ENCODE data around the gene AGAP1.

The AGAP1 gene

DNA sequence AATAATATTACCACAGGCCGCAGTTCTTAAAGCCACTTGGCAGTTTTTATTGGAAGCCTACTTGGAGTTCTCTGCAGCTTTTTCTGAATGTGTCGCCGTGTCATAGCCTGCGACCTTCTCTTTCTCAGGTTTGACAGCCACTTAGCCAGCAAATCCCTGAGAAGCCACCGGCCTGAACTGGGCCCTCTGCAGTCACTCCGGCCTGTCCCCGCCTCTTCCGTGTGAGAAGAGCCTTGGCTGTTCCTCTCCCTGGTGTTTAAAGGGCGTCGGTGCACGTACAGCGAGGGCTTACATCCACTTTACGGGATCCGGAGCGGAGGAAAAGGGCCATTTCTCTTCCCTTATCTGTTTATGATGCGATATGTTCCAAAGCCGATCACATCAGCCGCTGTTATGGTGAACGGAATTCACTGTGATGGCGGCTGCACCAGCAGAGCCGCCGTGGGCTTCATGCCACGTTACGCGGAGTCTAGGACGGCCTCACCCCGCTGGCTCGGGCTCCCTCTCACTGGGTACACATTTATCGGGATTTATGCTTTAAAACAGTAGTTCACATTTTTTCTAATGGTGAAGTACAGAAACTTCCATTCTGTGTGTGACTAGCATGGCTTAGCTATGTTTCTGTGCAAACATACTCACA is 607.6 kb downstream of the AGAP1 start:
- no peak for ATAC-seq (replicated peaks; ENCODE audit: extremely low read depth, poor library complexity, severe bottlenecking)

DNA sequence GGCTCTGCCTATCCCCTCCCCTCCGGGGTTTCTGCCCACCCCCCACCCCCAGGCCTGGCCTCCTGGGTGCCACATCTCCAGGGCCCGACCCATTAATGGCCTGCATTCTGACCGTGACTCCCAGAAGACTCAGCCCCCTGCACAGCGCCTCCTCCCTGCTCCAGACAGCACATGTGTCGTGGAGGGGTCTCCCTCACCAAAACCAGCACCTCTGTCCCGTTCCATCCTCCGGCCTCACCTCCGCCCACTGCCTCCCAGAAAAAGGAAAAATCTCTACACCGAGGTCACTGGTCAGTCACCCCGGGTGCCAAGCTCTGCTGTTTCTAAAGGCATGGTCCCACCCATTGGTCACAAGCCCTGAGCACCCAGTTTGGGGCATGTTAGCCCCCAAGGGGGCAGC is 609.1 kb downstream of the AGAP1 start:
- ATAC-seq (replicated peaks; ENCODE audit: extremely low read depth, poor library complexity, severe bottlenecking) = no peak
- H3K27me3 Mint-ChIP-seq = no peaks in the 10 kb centered on the region

More for the DNA sequence above, 607.6 kb downstream of the AGAP1 start:
- no peaks in the 10 kb centered on the region for H3K27me3 Mint-ChIP-seq
- no peaks in the 10 kb centered on the region for H3K9me3 Mint-ChIP-seq
- no peak overlapping the region for H3K27ac Mint-ChIP-seq (ENCODE audit: low read depth)
- H3K4me3 Mint-ChIP-seq = no peak overlapping the region
- no peak for DNase-seq (ENCODE audit: low spot score in 2 of 2)
- H3K36me3 Mint-ChIP-seq (ENCODE audit: insufficient read depth) = peaks cover 2% of the 10 kb centered on the region
- no peaks in the 10 kb centered on the region for H3K4me1 Mint-ChIP-seq

DNA sequence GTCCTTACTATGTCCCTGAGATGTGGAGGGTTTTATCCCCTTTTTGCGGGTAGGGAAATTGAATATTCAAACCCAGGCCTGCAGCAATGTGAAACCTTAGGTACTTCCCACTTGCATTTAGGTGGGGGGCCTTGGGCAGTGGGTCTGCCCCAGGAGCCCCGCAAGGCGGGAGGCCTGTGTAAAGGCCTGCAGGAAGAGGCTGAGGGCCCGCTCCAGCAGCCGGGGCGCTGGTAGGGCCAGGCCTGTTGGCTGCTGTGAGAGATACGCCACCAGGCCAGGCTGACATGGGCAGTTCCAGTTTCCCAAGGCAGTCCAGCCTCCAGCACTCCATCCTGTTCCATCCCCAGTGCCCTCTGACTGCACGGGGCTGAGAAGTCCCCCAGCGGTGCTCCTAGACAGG is 610.1 kb downstream of the AGAP1 start:
- no peak for ATAC-seq (replicated peaks; ENCODE audit: extremely low read depth, poor library complexity, severe bottlenecking)
- Mint-ChIP-seq H3K27me3 (no peaks in the 10 kb centered on the region), H3K27ac (ENCODE audit: low read depth) (no peak overlapping the region), H3K4me3 (no peak overlapping the region), H3K4me1 (no peaks in the 10 kb centered on the region), H3K36me3 (ENCODE audit: insufficient read depth) (peaks cover 2% of the 10 kb centered on the region), H3K9me3 (no peaks in the 10 kb centered on the region)
- DNase-seq (ENCODE audit: low spot score in 2 of 2) = no peak

More for the DNA sequence above, 609.1 kb downstream of the AGAP1 start:
- peaks cover 2% of the 10 kb centered on the region for H3K36me3 Mint-ChIP-seq (ENCODE audit: insufficient read depth)
- H3K4me3 Mint-ChIP-seq = no peak overlapping the region
- no peaks in the 10 kb centered on the region for H3K4me1 Mint-ChIP-seq
- H3K9me3 Mint-ChIP-seq = no peaks in the 10 kb centered on the region
- no peak for DNase-seq (ENCODE audit: low spot score in 2 of 2)
- no peak overlapping the region for H3K27ac Mint-ChIP-seq (ENCODE audit: low read depth)

DNA sequence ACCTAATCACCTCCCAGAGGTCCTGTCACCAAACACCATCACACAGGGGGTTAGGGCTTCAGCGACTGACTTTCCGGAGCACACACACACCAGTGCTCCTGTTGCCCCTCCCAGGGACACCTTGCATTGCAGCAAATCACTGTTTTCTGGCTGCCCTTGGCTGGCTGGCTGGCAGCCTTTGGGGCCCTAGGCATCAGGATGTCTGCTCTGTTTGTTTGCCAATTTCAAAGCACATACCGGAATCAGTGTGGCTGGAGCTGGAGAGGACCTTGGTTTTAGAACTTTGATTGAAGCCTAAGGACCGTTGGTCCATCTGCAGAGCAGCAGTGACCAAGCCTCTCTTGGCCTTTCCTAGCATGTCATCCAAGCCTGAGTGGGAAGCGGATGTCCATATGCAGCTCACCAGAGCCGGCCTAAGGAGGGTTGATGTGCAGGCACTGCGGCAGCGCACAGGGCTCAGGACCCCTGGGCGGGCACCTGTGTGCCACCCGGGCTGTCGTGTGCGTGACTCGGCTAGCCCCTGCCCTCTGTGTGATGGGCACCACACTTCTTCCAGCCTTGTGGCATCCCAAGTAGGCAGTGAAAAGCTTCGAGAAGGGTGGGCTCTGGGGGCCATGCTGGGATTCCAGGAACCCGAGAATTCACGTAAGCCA is 612.2 kb downstream of the AGAP1 start:
- no peaks in the 10 kb centered on the region for H3K9me3 Mint-ChIP-seq
- DNase-seq (ENCODE audit: low spot score in 2 of 2) = no peak
- H3K27ac Mint-ChIP-seq (ENCODE audit: low read depth) = no peak overlapping the region
- ATAC-seq (replicated peaks; ENCODE audit: extremely low read depth, poor library complexity, severe bottlenecking) = no peak
- peaks cover 4% of the 10 kb centered on the region for H3K36me3 Mint-ChIP-seq (ENCODE audit: insufficient read depth)
- H3K4me3 Mint-ChIP-seq = no peak overlapping the region
- H3K4me1 Mint-ChIP-seq = no peaks in the 10 kb centered on the region
- no peaks in the 10 kb centered on the region for H3K27me3 Mint-ChIP-seq

DNA sequence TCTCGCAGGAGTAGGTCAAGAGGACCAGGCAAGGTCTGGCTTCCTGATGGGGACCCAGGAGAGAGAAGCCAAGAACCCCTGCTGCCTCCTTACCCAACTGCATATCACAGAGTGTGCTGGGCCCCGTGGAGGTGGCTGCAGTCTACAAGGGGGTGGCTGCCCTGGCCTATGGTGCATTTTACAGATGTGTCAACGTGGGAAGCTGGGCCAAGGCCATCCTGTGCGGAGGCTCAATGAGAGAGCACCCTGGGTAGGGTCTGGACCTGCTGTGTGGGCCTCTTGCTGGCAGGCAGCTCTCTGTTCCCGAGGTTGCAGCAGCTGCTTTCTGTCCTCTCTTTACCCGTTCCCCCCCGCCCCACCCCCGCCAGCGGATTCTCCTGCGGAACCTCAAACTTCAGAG is 612.9 kb downstream of the AGAP1 start:
- Mint-ChIP-seq H3K36me3 (ENCODE audit: insufficient read depth) (peaks cover 2% of the 10 kb centered on the region), H3K27ac (ENCODE audit: low read depth) (no peak overlapping the region), H3K4me1 (no peaks in the 10 kb centered on the region), H3K4me3 (no peak overlapping the region), H3K27me3 (no peaks in the 10 kb centered on the region), H3K9me3 (no peaks in the 10 kb centered on the region)
- ATAC-seq (replicated peaks; ENCODE audit: extremely low read depth, poor library complexity, severe bottlenecking) = no peak
- no peak for DNase-seq (ENCODE audit: low spot score in 2 of 2)

DNA sequence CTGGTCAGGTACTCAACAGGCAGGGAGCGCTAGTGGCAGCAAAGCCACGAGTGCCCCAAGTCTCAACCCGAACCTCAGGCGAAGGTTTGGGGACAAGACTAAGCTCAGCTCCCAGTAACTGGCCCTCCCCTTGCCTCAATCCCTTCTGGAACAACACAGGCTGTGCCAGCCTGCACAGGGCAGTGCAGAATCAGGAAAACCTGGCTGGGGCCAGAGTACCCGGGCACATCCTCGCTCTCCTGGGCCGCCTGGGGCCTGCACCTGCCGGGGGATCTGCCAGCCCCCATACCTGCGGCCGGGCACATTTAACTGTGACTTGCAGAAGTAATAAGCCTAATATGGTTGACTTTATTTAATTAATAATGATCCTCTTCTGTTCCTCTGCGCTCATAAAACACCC is 613.7 kb downstream of the AGAP1 start:
- no peaks in the 10 kb centered on the region for H3K27me3 Mint-ChIP-seq
- H3K9me3 Mint-ChIP-seq = no peaks in the 10 kb centered on the region
- no peak overlapping the region for H3K27ac Mint-ChIP-seq (ENCODE audit: low read depth)
- DNase-seq (ENCODE audit: low spot score in 2 of 2) = no peak
- H3K4me1 Mint-ChIP-seq = peaks cover 2% of the 10 kb centered on the region
- H3K36me3 Mint-ChIP-seq (ENCODE audit: insufficient read depth) = peaks cover 2% of the 10 kb centered on the region
- H3K4me3 Mint-ChIP-seq = no peak overlapping the region
- no peak for ATAC-seq (replicated peaks; ENCODE audit: extremely low read depth, poor library complexity, severe bottlenecking)

DNA sequence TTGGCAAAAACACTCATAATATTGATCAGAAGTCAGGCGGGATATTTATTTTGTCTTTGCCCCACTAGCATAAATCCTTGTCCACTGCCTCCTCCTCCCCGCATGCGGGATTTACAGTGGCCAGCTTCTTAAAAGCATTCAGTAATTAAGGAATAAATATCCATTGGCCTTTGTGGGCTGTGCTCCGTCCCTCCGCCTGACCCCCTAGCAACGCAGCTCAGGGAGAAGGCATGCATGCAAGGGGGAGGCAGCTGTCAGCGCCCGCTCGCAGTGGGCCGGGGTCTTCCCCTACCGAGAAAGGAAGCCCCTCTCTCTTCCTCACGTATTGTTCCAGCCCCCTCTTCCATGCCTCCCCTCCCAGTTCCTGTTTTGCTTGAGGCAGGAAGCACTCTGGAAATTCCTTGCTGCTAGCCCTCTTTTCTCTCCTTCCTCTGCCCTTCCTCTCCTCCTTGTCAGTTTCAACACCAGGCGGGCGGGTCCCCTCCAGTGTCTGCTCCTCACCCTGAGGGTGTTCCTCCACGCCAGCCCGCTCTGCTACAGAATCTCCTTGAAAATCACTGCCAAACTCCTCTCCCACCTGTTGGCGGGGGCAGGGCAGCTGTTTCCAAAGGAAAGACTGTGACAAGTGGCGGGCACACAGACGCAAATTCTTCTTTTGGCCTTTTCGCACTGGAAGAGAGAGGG is 614.2 kb downstream of the AGAP1 start:
- Mint-ChIP-seq H3K27ac (ENCODE audit: low read depth) (no peak overlapping the region), H3K4me1 (peaks cover 5% of the 10 kb centered on the region), H3K9me3 (no peaks in the 10 kb centered on the region), H3K27me3 (no peaks in the 10 kb centered on the region), H3K36me3 (ENCODE audit: insufficient read depth) (peaks cover 2% of the 10 kb centered on the region), H3K4me3 (no peak overlapping the region)
- no peak for ATAC-seq (replicated peaks; ENCODE audit: extremely low read depth, poor library complexity, severe bottlenecking)
- no peak for DNase-seq (ENCODE audit: low spot score in 2 of 2)

DNA sequence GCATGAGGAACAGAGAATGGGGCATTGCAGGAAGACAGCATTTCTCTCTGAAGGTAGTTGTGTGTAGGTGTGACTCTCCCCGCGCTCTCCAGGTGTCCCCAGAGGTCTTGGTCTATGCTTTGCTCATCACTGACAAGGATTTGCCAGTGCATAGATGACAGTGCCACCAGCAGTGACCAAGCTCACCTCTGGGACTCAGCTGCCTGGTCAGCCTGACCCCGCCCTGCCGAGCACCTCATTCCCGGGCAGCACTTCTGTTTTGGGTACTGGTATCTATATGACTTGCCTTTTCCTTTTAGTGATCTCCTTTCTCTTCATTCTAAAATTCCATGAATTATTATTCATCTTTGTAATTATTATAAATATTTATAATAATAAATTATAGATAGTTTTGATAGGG is 615.2 kb downstream of the AGAP1 start:
- no peak for DNase-seq (ENCODE audit: low spot score in 2 of 2)
- ATAC-seq (replicated peaks; ENCODE audit: extremely low read depth, poor library complexity, severe bottlenecking) = no peak
- Mint-ChIP-seq H3K4me3 (no peak overlapping the region), H3K36me3 (ENCODE audit: insufficient read depth) (peaks cover 2% of the 10 kb centered on the region), H3K4me1 (peaks cover 5% of the 10 kb centered on the region), H3K27ac (ENCODE audit: low read depth) (no peak overlapping the region), H3K27me3 (no peaks in the 10 kb centered on the region), H3K9me3 (no peaks in the 10 kb centered on the region)

DNA sequence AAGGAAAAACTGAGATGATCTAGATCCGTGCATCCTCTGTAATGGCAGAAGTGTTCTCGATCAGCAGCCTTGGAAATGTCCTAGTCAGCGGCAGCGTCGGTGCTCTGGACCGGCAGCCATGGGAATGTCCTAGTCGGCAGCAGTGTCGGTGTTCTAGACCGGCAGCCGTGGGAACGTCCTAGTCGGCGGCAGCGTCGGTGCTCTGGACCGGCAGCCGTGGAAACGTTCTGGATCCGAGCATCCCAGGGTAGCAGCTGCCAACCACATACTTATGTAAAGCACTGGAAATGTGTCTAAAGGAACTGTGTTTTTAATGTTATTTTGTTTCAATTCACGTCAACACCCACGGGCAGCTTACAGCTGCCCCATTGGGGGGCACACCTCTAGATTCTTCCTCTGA is 615.6 kb downstream of the AGAP1 start:
- Mint-ChIP-seq H3K27me3 (no peaks in the 10 kb centered on the region), H3K4me1 (peaks cover 5% of the 10 kb centered on the region), H3K36me3 (ENCODE audit: insufficient read depth) (peaks cover 2% of the 10 kb centered on the region), H3K4me3 (no peak overlapping the region), H3K9me3 (no peaks in the 10 kb centered on the region), H3K27ac (ENCODE audit: low read depth) (no peak overlapping the region)
- ATAC-seq (replicated peaks; ENCODE audit: extremely low read depth, poor library complexity, severe bottlenecking) = no peak
- no peak for DNase-seq (ENCODE audit: low spot score in 2 of 2)

DNA sequence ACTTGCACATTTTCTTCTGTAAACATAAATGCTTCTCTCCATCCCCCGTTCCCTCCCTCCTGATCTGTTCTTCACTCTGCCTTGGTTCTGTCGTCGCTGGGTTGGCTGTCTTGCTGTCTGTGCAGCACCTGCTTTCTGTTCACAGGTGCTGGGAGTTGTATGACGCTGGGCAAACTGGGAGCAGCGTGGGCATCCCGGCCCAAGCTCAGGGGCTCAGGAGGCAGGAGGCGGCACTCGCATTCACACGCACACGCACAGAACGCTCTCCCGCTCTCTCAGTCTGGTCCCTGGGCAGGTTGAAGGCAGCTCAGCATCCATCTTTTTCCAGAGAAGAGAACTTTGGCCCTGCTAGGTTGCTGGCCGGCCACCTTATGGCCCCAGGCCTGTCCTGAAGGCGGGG is 618.6 kb downstream of the AGAP1 start:
- no peaks in the 10 kb centered on the region for H3K9me3 Mint-ChIP-seq
- peaks cover 2% of the 10 kb centered on the region for H3K36me3 Mint-ChIP-seq (ENCODE audit: insufficient read depth)
- no peak overlapping the region for H3K4me3 Mint-ChIP-seq
- DNase-seq (ENCODE audit: low spot score in 2 of 2) = no peak
- H3K4me1 Mint-ChIP-seq = peaks cover 5% of the 10 kb centered on the region
- no peak for ATAC-seq (replicated peaks; ENCODE audit: extremely low read depth, poor library complexity, severe bottlenecking)
- H3K27ac Mint-ChIP-seq (ENCODE audit: low read depth) = no peak overlapping the region
- H3K27me3 Mint-ChIP-seq = no peaks in the 10 kb centered on the region

DNA sequence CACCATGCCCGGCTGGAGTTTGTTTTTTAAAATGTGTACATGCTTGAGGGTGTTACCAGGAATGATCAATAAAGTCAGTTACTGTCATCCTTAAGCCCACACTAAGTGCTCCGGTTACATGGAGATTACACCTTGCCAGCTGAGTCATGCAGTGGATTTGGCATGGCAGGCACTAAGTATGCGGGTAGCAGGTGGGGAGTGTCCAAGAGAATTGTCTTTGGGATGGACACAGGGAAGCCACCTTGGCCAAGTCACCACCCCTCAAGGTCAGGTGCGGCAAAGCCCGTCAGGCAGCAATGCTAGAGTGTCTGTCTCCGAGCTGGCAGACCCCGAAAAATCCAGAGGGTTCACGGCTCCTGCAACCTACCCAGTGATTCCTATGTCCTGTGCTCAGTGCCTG is 619.6 kb downstream of the AGAP1 start:
- Mint-ChIP-seq H3K27ac (ENCODE audit: low read depth) (no peak overlapping the region), H3K4me1 (peaks cover 5% of the 10 kb centered on the region), H3K9me3 (no peaks in the 10 kb centered on the region), H3K4me3 (no peak overlapping the region), H3K36me3 (ENCODE audit: insufficient read depth) (peaks cover 2% of the 10 kb centered on the region), H3K27me3 (no peaks in the 10 kb centered on the region)
- DNase-seq (ENCODE audit: low spot score in 2 of 2) (no peak), ATAC-seq (replicated peaks; ENCODE audit: extremely low read depth, poor library complexity, severe bottlenecking) (no peak)

DNA sequence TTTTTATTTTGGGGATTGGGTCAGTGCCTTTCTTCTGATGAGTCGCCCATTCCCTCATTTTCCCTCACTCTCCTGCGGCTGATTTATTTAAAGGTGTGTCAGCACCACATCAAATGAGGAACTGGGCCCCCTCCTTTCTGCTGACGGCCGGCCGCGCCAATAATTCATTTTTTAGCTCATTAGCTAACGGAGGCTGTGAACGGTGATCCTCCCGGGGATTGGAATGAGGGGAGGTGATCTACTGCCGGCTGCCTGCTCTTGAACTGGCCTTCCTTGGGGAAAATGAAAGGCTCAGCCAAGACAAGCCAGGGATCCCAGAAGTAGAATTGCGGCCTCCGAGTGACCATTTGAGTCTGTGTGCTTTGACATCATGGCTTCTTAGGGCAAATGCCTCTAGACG is 620.1 kb downstream of the AGAP1 start:
- H3K27me3 Mint-ChIP-seq = no peaks in the 10 kb centered on the region
- ATAC-seq (replicated peaks; ENCODE audit: extremely low read depth, poor library complexity, severe bottlenecking) = no peak

DNA sequence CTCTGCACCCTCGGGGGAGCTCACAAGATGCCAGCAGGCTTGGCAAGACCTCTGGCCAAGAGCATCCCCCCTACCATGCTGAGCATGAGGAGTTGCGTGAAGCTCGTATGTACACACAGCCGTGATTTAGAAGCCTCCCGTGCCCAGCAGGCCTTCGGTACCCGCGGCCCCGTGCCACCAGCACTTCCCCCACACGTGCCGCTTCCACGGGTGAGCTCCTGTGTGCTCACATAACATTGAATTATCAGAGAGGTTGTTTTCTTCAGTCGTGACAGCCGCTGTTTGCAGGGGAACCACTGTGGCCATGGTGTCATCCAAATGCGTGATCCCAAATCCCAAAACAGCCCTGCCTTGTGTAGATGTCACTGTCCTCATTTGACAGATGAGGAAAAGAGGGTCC is 621.1 kb downstream of the AGAP1 start:
- Mint-ChIP-seq H3K36me3 (ENCODE audit: insufficient read depth) (no peaks in the 10 kb centered on the region), H3K27ac (ENCODE audit: low read depth) (no peak overlapping the region), H3K4me1 (peaks cover 5% of the 10 kb centered on the region), H3K4me3 (no peak overlapping the region), H3K27me3 (no peaks in the 10 kb centered on the region), H3K9me3 (no peaks in the 10 kb centered on the region)
- no peak for DNase-seq (ENCODE audit: low spot score in 2 of 2)
- no peak for ATAC-seq (replicated peaks; ENCODE audit: extremely low read depth, poor library complexity, severe bottlenecking)

More for the DNA sequence above, 620.1 kb downstream of the AGAP1 start:
- Mint-ChIP-seq H3K4me1 (peaks cover 5% of the 10 kb centered on the region), H3K36me3 (ENCODE audit: insufficient read depth) (peaks cover 2% of the 10 kb centered on the region), H3K9me3 (no peaks in the 10 kb centered on the region), H3K4me3 (no peak overlapping the region), H3K27ac (ENCODE audit: low read depth) (no peak overlapping the region)
- DNase-seq (ENCODE audit: low spot score in 2 of 2) = no peak
